Fibroblast of mammary gland (primary cell): ENCODE results near the gene LRMDA.

Source experiments
- DNase-seq: peaks from one replicate; pipeline ENCODE4 v3.0.0-alpha.2; 2010; ENCODE audit warnings: low read depth
- H3K4me3 ChIP-seq: 2 replicates; pipeline ENCODE4 v1.5.1; 2011; ENCODE audit warnings: low read depth, mild to moderate bottlenecking, low read length, moderate library complexity; ENCODE audit not compliant: control insufficient read depth
- TF ChIP-seq, protein P1 (sequence below): conservative IDR thresholded peaks from 2 replicates; pipeline ENCODE4 v1.5.1; 2011; ENCODE audit warnings: low read depth, low read length, inconsistent platforms; ENCODE audit not compliant: control insufficient read depth, insufficient read depth

Gene LRMDA

DNA sequence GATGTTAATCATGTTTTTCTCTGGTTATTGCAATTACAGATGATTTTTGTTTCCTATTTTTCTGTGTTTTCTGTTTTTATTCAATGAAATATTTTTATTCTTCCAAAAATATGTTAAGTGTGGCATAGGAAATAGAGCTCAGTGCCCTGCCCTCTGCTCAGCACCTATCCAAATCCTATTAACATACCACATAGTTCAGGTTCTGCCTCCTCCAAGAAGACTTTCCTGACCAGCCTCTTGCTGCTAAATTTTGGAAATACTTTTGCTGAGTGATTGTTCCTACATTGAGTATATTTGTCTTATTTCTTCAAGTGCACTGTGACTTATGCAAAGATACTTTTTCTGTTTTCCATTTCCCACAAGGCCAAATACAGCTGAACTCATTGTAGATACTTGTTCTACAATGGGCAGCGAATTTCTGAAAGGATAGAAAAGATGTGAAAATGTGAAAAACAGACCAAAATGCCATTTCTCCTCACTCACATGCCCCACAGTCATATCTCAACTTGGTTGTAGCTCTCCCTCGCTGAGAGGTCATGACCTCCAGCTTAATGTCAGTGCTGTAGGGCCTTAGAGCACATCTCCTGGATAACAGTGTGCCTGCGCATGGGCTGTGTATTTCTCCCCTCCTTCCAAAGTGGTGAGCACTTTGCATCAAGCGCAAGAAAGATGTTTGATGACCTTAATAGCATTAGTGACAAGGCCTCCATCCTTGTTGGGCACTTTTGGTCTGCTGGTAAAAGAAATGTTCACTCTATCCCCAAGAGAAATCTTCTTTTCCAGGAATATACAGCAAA is 677.3 kb downstream of the LRMDA start:
- no peak for DNase-seq
- TF ChIP-seq, protein P1, sequence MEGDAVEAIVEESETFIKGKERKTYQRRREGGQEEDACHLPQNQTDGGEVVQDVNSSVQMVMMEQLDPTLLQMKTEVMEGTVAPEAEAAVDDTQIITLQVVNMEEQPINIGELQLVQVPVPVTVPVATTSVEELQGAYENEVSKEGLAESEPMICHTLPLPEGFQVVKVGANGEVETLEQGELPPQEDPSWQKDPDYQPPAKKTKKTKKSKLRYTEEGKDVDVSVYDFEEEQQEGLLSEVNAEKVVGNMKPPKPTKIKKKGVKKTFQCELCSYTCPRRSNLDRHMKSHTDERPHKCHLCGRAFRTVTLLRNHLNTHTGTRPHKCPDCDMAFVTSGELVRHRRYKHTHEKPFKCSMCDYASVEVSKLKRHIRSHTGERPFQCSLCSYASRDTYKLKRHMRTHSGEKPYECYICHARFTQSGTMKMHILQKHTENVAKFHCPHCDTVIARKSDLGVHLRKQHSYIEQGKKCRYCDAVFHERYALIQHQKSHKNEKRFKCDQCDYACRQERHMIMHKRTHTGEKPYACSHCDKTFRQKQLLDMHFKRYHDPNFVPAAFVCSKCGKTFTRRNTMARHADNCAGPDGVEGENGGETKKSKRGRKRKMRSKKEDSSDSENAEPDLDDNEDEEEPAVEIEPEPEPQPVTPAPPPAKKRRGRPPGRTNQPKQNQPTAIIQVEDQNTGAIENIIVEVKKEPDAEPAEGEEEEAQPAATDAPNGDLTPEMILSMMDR, result no peak
- H3K4me3 ChIP-seq, result no peak overlapping the region

DNA sequence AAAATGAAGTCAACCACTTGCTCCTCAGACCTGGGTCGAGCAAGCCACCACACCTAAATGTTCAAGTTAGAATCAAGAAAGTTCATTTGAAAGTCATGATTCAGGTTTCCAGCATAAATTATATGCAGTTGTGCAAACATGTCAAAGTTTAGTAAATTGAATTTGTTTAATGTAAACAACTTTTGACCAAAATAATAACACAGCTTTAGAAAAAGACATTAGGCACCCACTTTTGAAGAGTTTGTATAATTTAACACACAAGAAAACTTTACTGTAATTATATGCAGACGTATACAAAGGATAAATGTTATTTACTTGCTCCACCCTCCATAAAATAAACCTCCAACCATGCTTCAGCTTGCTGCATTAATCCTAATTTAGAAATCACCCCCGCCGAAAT is 680.0 kb downstream of the LRMDA start:
- H3K4me3 ChIP-seq, result no peak overlapping the region
- TF ChIP-seq, protein P1, result no peak
- no peak for DNase-seq

DNA sequence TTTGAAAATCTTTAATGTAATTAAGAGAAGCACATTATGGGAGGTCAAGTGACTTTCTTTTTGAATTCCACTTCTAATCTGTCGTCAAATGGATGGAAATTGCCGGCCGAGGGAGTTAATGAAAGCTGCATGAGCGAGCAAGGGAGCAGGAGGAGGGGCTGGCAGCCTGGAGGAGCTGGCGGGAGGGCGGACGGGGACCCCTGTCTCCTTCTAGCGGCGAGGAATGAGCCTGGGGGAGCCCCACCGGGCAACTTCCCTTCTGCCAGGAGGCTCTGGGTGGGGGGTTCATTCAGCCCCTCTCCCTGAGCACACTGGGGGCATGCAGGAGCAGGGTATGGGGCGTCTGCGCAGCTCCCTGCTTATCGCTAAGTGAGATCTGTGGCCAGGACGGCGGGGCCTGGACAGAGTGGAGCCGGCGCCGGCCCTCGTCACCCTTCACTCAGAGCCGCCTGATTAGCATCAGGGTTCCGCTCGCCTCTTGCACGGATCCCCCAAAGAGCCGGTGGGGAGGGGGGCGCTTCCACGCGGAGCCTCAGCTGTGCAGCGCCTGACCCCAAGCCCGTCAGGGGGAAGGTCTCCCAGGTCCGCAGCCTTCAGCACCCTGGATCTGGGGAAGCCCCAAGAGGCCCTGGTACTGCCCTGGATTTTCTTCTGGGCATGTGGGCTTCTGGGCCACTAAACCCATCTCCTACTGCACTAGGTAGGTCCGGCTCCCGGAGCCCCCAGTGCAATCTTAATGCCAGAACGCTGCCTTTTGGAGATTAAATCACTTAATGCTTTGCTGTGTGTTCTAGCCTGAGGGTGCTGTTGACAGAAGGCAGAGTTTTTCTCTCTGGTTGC is 680.8 kb downstream of the LRMDA start:
- TF ChIP-seq, protein P1, result no peak
- H3K4me3 ChIP-seq, result no peak overlapping the region
- DNase-seq, result no peak

DNA sequence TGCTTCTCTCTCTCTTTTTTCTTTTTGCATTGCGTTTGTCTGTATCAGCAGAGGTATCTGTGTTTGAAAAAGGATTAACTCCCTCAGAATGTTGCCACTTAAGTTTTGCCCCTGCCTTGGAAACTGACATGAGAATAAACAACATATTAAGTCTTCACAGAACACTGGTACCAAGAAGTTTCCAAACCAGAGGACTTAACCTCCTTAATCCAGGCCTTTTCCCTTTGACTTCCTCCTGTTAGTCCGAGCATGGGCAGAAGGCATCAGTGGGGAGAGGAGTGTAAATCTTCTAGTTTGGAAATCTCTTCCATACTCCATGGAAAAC is 681.4 kb downstream of the LRMDA start:
- H3K4me3 ChIP-seq, result no peak overlapping the region
- DNase-seq, result no peak
- TF ChIP-seq, protein P1, result no peak

DNA sequence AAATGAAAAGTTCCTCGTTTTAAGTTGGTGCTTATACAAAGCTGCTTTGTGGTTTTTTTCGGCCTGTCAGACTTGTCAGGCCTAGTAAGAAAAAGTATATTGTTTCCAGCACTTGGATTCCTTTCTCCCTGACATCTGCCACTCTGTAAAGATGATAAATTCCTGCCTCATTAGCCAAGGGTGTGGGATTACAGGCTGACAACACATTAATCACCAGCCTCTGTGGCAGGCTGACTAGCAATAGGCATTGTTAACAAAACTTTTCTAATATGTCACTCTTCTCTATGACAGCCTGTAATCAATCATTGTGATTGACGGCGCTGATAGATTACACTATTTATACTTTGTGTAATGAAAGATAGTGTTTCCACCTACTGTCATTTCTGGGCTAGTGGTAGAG is 682.5 kb downstream of the LRMDA start:
- TF ChIP-seq, protein P1, result no peak
- DNase-seq, result no peak
- H3K4me3 ChIP-seq, result no peak overlapping the region

DNA sequence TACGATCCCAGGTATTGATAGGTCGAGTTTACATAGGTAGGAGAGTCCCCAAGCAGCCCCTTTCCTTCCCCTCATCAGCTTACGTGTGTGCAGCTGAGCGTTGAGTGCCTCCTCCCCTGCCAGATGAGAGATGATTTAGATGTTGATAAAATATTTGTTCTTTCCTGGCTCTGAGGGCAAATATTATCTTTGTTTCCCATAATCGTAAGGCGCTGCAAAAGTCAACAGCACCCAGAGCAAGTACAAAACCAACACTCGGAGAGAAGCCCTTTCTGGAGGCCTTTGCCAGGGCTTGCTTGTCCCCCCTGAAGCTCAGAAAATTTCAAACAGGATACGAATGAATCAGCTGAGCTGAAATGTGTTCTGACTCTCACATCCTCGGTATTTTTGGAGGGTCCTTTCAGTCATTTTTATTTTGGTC is 683.2 kb downstream of the LRMDA start:
- no peak for DNase-seq
- TF ChIP-seq, protein P1, result no peak
- no peak overlapping the region for H3K4me3 ChIP-seq
